Activated CD4-positive, alpha-beta T cell treated with anti-CD3 and anti-CD28 coated beads, Interleukin-2, amount 50 U/mL, for 48 hours (primary cell): ENCODE results near the gene SIPA1L3.

Experiments
- DNase-seq, 2 experiments: peaks; one replicate each; pipeline ENCODE4 v3.0.0-alpha.2; 2020

SIPA1L3 gene

DNA sequence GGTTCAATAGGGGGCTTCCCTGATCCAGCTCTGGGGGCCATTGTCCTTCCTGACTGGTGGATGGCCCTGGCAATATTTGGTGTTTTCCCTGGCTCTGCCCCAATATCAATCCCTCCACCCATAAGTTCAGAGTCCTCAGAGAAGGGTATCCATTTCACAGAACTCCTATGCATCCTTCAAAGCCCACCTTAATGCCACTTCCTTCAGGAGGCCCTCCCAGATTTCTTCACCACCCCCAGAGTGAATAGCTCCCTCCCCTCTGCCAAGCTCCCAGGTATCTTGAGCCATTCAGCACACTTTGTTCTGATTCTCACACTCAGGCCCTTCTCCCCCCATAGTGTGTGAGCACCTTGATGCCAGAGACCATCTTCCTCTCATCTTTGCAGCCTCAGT lies 343.4 kb downstream of the SIPA1L3 start:
- DNase-seq = no peak

DNA sequence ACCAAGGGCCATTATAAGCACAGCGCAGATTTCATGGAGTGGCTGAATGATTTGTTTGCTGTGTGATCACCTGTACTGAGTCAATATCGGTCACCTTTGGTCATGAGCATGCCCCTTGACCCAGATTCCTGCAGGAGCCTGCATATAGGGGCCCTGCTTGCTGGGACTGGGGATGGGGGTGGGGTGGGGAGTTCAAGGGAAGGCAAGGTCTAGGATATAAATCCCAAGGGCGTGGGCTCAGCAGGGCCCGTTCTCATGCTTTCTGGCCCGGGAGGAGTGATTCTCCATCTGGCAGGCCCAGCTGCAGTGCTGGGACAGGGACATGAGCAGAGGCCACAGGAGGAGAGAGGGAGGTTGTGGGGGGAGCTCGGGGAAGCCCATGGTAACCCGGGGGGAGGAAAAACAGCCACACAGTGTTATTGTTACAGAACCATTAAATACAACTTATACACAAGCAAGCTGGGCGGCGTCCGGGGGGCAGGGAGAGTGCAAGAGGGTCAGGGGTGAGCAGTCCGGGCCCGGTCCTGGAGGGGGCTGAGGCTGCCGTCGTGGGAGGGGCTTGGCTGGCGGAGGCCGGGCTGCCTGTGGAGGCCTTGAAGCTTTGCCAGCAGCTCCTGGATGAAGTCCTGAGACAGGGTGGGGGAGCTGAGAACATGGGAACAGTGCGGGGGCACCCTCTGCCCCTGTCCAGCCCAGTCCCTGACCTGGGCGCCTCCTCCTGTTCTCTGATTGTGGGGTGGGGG lies 344.0 kb downstream of the SIPA1L3 start:
- no peak for DNase-seq

DNA sequence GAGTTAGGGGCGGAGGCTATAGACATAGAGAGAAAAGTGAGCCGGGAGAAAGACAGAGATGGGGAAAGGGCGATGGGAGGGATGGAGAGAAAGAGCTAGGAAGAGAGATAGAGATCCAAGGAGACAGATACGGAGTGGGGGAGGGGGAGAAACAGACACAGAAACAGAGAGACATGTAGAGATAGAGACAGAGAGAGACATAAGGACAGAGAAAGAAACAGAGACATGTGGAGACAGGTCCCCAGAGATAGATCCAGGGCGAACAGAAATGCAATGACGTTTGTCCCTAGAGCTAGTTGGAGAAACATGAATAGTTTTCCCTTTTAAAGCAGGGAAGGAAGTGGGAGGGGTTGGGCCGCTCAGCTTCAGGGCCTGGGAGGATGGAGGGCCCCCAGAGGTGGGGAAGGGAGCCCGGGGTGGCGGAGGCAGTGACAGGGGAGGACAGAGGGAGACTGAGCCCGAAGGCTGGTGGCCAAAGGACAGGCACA lies 344.6 kb downstream of the SIPA1L3 start:
- DNase-seq = no peak

DNA sequence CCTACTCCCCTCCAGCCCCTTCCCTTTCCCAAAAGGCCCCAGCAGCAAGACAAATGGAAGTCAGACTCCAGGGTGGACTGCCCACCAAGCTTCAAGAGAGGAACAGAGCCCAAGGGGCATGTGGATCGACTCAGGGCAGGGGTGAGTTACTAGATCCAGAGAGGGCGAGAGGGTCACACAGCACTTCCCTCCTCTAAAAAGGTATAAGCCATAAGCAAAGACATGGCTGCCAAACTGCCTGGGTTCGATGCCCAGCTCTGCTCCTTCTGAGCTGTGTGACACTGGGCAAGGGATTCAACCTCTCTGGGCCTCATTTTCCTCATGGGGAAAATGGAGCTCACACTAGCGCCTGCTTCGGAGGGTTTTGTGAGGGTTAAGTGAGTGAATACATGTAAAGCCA lies 345.4 kb downstream of the SIPA1L3 start:
- DNase-seq = no peak

DNA sequence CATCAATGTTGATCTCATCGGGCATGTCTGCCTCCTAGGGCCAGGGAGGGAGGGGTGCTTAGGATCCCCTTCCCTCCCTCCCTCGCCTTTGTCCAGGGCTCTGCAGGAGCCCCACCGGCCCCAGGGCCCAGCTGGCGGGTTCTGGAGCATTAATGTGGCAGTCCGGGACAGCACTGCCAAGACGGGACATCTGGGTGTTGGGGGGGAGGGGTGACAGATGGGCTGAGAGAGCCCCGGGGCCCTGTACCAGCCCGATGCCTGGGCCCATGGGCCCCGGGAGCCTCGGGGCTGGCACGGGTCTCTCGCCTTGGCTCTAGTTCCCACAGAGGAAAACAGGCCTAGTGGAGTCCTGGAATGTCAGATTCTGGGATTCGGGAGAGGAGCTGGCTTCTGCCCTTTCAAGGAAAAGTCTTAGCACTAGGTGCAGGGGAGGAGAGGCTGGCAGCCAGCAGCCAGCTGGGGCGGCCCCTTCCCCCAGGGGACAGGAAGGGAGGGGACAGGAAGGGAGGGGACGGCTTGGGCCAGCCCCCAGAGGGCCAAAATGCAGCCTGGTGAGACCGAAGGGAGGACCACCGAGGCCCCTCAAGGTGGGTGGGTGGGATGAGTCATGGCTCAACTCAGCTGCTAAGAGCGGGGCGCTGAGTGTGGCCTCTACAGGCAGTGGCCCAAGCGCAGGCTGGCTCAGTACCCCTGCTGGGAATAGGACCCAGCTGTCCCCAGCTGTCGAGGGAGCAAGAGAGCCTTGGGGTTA lies 346.1 kb downstream of the SIPA1L3 start:
- DNase-seq = no peak

DNA sequence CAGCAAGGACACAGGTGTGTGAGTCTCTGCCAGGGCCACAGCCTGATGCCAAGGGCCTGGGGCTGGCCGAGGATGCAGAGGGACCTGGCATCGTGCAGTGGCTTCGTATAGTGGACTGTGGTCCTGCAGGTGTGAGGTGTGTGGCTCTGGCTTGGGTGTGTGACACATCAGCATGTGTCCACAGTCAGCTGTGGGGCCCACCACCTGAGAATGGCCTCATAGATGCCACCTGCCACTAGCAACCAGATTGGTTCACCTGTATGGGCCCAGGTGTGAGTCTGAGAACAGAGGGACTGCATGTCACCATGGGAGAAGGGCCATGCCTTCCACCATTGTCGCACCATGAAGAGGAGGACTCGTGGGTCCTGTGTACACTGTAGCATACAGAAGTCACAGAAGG lies 346.8 kb downstream of the SIPA1L3 start:
- DNase-seq = no peak

DNA sequence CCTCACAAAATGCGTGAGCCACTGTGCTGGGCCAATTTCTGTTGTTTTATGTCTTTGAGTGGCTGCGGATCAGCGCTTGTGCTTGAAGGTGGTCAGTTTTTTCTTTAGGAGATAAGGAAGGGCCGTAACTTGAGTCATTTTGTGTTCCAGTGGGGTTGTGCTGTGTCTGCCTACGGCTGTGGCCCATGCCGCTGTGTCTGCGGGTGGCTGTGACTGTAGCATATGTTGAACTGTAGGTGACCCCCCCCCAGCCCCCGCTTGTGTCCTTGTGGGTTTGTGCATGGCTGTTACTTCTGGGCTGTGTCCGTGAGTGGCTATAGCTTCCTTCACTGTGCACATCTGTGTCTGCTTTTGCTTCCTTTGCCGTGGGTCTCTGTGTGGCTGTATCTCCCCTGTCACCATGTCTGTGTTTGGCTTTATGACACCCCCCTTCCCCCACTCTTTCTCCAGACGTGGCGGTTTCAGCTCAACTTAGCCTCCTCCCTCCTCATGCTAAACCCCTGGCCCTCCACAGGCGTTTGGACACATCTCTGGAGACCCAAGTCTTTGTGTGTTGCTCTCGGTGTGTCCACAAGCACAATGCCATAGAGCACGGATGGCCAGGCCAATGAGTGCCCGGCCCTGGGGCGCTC lies 348.5 kb downstream of the SIPA1L3 start:
- no peak for DNase-seq
